IPS DF 4.7 (cell line): Measurements from ENCODE around the gene DAAM2.

Experiments used
- DNase-seq: peaks from one replicate; pipeline ENCODE4 v3.0.0-alpha.2; 2013; ENCODE audit warnings: low spot score; ENCODE audit errors: extremely low read depth

The DAAM2 gene

GRCh38 chr6:39884696-39885095 is 92.5 kb downstream of the DAAM2 start:
- no peak for DNase-seq

DNA sequence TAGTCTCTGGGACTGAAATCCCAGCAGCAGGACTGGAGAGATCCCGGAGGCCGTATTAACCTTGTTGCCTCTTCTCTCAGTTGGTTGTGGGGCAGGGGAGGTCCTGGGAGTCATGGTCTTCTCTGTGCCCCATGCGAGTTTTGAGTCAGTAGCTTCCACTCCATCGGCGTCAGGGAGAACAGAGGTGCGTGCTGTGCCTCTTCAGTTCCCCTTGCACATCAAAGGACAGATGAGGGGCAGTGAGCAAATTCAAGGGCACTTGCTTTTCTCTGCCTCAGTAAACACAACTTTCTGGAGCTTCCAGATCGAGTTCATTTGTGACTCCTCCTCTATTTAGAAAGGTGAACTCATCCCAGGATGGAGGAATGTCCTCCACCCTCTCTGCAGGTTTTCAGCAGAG is 93.5 kb downstream of the DAAM2 start:
- DNase-seq: no peak

GRCh38 chr6:39886871-39887270 is 94.7 kb downstream of the DAAM2 start:
- DNase-seq: no peak

DNA sequence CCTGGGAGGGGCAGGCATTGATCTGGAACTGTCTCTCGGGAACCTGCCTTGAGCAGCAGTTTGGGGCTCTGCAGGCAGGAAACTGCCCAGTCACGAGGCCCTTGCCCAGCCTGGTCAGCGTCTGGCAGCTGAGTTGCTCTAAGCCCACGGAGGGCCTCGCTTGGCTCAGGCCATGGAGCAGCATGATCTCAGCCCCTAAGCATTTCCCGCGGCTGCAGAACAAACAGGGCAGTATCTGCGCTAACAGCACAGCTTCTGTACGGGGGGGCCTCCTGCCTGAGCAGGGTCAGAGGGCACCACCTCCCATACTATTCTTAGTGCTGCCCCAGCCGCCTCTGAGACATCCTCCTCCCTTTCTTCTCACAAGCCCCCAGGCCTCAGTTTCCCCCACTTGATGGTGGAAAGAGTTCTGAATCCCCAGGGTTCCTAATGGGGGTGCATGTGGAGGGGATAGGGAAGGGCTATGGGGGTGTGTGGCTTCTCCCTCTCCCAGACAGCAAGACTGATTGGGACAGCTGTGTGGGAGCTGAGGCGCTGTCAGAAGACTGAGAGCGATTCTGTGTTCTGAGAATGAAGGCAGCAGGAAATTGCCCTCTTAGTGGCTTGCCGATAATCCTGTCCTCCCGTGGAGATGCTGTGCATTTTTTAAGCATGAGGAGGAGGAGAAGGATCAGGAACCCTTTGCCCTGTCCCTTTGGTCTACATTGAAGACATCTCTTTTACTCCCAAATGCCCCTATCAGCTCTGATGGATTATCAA is 95.7 kb downstream of the DAAM2 start:
- DNase-seq: no peak

DNA sequence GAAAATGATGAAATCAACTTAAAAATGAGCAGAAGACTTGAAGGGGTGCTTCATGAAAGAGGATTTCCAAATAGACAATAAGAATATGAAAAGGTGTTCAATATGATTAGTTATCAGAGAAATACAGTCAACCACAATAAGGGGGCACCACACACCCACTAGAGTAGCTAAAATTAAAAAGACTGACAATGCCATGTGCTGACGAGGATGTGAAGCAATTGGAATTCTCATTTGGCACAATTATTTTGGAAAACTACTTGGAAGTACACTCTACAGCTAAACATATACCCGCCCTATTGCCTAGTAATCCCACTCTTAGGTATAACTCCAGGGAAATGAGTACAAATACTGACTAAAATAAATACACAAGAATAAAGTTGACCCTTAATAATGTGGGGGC is 97.1 kb downstream of the DAAM2 start:
- no peak for DNase-seq

- DNase-seq: no peak
Measured at GRCh38 chr6:39891353-39891752, 99.2 kb downstream of the DAAM2 start.

DNA sequence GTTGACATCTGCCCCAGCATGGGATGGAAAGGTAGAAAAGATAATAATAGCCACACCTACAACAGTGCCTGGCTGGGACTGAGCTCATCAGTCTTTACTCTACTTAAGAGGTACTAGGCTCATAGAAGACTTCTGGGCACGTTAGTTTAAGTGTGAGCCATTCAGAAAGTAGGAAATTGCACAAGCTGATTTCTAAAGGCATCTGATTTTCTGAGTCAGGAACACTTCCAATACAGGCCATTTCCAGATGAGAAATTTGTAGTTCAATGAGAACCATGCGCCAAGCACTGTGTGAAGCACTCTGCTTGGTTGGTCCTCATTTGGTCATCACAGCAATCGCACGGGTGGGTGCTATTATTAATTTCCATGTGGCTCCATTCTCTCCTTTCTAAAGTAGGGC is 99.8 kb downstream of the DAAM2 start:
- no peak for DNase-seq

- DNase-seq: peak; percentile 41
Measured at GRCh38 chr6:39892490-39893129, 100.4 kb downstream of the DAAM2 start.

DNA sequence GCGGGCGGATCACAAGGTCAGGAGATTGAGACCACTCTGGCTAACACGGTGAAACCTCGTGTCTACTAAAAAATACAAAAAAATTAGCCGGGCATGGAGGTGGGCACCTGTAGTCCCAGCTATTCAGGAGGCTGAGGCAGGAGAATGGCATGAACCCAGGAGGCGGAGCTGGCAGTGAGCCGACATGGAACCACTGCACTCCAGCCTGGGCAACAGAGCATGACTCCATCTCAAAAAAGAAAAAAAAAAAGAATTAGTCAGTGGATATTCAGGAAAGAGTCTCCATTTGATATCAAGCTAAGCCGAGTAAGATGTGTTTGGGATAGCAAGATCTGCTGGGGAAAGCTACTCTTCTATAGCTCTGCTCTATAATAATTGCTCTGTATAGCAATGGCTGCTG is 101.1 kb downstream of the DAAM2 start:
- no peak for DNase-seq

GRCh38 chr6:39896701-39897100 is 104.5 kb downstream of the DAAM2 start:
- DNase-seq: no peak

DNA sequence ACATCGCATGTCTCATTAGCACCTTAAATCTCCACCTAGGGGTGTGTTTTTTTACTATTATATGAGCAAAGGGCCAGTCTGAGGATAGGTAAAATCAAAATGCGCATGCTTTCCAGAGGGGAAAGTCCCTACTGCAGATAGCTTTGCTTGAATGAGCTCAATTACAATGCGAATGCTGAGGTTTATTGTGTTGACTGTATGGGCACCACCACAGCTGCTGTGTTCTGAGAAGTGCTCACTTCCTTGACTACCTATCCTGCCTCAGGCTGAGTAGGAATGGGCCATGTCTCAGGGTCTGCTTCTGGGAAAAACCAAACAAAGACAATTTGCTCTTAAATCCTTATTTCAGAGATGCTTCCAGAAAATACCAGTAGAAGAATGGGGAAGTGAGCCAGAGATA is 105.5 kb downstream of the DAAM2 start:
- DNase-seq: no peak

DNA sequence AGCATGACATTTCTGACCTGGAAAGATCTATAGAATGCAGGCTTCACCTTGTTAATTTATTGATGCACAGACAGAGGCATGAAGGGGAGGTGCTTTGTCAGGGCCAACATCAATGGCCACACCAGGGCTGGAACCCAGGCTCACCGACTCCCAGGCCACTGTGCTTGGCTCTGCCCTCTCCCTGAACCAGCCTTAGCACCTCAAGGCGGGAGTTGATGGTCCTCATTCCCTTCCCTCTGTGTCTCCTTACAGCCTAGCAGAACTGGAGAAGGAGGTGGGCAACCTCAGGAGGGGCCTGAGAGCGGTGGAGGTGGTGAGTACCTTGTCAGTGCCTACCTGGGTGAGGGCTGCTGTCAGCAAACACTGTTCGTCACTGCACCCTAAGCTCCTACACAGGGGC is 106.4 kb downstream of the DAAM2 start:
- no peak for DNase-seq

DNA sequence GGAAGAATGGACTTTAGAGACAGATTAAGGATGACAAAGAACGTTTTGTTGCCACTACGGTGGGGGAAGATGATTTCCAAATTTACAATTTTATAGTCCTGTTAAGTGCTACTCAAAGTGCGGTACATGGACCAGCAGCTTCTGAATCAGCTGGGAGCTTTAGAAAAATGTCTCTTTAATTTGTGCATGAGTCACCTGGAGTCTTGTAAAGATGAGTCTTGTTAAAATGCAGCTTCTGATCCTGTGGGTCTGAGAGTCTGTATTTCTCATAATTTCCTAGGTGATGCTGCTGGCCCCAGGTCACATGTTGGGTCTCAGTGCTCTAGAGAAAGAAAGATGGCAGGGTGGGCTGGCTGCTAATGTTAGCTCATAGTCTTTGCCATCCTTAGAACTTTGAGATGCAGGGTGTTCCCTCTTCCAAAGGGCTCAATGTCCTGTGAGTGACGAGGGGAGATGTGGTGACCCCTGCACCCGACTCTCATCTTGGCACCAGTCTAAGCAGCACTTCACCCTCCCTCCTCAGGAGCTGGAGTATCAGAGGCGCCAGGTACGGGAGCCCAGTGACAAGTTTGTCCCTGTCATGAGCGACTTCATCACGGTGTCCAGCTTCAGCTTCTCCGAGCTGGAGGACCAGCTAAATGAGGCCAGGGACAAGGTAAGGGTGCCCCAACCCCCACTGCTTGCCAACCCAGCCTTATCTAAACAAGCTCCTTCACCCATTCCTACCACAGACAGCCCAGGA is 107.5 kb downstream of the DAAM2 start:
- no peak for DNase-seq

DNA sequence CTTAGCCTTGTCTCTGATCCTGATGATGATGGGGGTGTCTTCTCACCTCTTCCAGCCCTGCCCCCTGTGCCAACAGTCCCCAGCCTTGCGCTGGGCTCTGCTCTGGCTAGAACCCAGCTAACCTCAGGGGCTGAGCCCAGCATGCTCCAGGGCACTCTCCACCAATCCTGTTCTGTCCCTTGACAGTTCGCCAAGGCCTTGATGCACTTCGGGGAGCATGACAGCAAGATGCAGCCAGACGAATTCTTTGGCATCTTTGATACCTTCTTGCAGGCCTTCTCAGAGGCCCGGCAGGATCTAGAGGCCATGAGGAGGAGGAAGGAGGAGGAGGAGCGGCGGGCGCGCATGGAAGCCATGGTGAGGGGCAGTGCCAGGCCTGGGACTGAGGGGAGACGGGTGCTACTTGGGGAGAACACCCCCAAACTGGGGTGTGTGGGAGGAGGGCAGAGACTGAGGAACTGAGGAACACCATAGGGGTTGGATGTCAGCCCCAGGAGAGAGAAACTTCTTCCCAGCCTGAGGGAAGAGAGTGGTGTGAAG is 109.0 kb downstream of the DAAM2 start:
- DNase-seq: no peak

- DNase-seq: no peak
Measured at GRCh38 chr6:39901670-39902069, 109.5 kb downstream of the DAAM2 start.

- DNase-seq: no peak
Measured at GRCh38 chr6:39902136-39902535, 110.0 kb downstream of the DAAM2 start.

DNA sequence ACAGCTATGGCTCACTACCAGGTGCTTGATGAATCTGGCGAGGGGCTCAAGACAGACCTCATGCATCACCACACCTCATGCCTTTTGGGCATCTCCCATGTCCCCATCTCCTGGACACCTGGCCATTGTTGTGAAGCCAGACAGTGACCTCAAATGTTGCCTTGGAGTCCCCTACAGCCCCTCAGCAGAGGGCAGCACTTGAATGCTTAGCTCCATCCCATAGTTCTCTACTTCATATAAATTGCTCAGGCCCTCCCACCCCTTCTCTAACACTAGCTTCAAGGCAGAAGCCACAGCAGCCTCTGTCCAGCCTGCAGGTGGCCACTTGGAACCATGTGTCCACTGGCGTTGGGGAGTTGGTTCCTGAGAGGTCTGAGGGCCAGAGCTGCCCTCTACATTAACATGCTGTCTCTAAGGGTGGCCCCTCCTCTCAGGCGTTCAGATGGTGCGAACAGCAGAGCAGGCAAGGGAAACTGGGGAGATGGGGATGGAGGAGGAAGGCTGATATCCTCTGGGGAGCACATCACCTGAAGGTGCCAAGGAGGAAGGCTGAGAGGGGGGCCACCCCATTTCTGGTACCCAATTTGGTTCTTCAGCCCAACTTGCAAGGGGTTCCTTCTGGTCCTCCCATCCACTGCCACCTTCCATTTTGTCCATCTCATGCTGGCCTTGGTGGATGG is 110.8 kb downstream of the DAAM2 start:
- DNase-seq: no peak

DNA sequence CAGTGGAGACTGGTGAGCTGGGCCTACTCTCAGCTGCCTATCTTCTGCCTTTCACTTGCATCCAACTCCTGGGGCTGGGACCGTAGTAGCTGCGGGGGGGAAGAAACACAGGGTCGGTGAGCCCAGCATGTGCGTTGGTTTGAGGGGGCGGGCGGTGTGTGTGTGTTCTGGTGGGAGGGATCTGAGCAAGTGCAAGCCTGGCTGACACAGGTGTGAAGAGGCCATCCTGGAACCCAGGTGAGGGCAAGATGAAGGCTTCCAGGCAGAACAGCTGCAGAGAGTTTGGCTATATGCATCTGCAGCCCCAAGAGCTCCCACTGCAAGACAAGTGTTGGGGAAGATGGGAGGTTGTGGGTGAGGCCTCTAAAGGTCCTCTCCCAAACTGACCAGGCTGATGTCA is 111.5 kb downstream of the DAAM2 start:
- no peak for DNase-seq

GRCh38 chr6:39904946-39905639 is 112.9 kb downstream of the DAAM2 start:
- no peak for DNase-seq

DNA sequence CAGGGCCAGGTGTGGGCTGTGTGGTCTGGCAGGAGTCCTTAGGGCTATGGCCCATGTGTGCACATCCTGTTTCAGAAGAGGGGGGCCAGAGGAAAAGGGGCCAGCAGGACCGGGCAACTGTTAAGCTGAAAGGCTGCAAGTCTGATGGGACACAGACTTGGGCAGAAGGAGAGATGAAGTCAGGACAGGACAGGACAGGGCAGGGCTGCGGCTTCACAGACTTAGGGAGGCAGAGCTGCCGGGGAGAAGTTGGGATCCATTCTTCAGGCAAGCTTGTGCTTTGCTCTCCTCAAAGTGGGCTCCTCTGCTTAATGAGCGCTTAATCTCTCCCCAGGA is 113.4 kb downstream of the DAAM2 start:
- no peak for DNase-seq

DNA sequence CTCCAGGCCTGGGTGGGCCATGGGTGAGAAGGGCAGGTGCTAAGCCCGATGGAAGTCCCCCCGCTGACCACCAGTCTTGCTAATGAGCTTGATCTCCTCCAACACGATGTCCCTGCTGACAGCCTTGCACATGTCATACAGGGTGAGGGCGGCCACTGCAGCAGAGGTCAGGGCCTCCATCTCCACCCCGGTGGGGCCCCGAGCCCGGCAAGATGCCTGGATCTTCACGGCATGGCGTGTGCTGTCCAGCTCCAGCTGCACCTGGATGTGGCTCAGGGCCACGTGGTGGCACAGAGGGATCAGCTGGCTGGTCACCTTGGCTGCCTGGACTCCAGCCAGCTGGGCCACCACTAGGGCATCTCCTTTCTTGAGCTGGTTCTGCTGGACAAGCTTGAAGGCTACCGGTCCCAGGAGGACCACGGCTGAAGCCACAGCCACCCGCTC is 114.2 kb downstream of the DAAM2 start:
- DNase-seq: no peak
